ENCODE data around the gene ASCL2. TPM values are rescaled to one million over a fixed set of nuclear protein-coding genes. Genes with fewer than 3 reads are reported as not detected.

Gene ASCL2
- total RNA-seq, 1 donor from 2014 or later, result 5.6 TPM

DNA sequence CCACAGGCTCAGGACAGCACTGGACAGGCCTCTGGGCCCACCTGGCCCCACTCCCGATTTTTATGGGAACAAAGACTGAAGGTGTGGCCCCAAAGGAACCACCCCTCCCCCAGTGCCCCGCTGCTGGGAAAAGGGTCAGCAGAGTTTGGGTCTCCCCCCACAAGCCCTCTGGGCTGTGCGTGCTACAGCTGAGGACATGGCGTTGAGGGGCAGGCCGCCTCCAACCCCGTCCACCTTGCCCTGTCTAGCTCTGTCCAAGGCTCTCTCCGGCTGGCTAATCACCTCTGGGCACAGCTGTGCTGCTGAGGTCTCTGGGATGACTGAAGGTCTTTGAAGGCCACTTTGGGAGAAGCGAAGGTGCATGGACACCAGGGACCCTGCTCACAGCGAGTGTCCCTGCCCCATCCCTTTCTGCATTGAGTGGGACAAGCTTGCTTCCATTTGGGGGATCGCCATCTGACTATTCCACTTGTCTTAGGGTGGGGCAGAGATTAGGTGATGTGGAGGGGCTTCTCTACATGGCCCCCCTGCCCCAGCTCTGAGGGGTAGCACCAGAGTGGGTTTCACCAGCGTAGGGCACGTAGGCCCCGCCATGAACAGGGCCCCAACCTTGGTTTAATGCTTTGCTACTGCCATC, 6.5 kb downstream of the ASCL2 start:
- H3K4me3 Mint-ChIP-seq, result no peak overlapping the region
- no peaks in the 10 kb centered on the region for H3K9me3 Mint-ChIP-seq
- DNase-seq (ENCODE audit: extremely low spot score, unreplicated experiment), result no peak
- H3K27me3 Mint-ChIP-seq, result peaks cover 33% of the 10 kb centered on the region
- H3K36me3 Mint-ChIP-seq, result no peaks in the 10 kb centered on the region
- TF ChIP-seq, protein P1, sequence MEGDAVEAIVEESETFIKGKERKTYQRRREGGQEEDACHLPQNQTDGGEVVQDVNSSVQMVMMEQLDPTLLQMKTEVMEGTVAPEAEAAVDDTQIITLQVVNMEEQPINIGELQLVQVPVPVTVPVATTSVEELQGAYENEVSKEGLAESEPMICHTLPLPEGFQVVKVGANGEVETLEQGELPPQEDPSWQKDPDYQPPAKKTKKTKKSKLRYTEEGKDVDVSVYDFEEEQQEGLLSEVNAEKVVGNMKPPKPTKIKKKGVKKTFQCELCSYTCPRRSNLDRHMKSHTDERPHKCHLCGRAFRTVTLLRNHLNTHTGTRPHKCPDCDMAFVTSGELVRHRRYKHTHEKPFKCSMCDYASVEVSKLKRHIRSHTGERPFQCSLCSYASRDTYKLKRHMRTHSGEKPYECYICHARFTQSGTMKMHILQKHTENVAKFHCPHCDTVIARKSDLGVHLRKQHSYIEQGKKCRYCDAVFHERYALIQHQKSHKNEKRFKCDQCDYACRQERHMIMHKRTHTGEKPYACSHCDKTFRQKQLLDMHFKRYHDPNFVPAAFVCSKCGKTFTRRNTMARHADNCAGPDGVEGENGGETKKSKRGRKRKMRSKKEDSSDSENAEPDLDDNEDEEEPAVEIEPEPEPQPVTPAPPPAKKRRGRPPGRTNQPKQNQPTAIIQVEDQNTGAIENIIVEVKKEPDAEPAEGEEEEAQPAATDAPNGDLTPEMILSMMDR (conservative IDR thresholded peaks at IDR 0.05), result no peak
- H3K27ac Mint-ChIP-seq, result peak overlapping the region; percentile 68
- H3K4me1 Mint-ChIP-seq (ENCODE audit: unreplicated experiment), result peaks cover 4% of the 10 kb centered on the region

DNA sequence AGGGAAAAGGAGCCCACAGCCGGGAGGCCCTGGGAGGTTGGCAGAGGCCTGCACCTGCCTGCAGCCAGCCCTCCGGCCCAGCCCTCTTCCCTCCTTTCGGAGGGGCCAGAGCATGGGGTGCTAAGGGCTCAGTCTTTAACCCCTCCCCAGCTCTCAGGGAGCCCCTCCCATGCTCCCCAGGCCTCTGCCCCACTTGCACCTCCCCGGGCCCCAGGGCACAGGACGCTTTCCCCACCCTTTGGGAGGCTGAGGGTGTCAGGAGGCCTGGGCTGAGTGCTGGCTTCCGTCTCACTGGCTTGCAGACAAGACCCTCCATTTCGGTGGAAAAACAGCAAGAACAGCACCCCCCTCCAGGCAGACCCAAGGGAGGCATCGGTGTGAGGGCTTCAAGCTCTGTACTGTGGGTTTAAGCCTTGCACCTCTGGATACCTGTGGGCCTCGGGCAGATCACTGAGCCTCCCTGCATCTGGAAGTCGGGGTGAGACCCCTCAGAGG, 7.3 kb downstream of the ASCL2 start:
- H3K27me3 Mint-ChIP-seq, result peaks cover 26% of the 10 kb centered on the region
- TF ChIP-seq, protein P1 (conservative IDR thresholded peaks at IDR 0.05), result no peak
- DNase-seq (ENCODE audit: extremely low spot score, unreplicated experiment), result no peak
- no peaks in the 10 kb centered on the region for H3K36me3 Mint-ChIP-seq
- peaks cover 4% of the 10 kb centered on the region for H3K4me1 Mint-ChIP-seq (ENCODE audit: unreplicated experiment)
- no peak overlapping the region for H3K4me3 Mint-ChIP-seq
- no peak overlapping the region for H3K27ac Mint-ChIP-seq
- H3K9me3 Mint-ChIP-seq, result no peaks in the 10 kb centered on the region

DNA sequence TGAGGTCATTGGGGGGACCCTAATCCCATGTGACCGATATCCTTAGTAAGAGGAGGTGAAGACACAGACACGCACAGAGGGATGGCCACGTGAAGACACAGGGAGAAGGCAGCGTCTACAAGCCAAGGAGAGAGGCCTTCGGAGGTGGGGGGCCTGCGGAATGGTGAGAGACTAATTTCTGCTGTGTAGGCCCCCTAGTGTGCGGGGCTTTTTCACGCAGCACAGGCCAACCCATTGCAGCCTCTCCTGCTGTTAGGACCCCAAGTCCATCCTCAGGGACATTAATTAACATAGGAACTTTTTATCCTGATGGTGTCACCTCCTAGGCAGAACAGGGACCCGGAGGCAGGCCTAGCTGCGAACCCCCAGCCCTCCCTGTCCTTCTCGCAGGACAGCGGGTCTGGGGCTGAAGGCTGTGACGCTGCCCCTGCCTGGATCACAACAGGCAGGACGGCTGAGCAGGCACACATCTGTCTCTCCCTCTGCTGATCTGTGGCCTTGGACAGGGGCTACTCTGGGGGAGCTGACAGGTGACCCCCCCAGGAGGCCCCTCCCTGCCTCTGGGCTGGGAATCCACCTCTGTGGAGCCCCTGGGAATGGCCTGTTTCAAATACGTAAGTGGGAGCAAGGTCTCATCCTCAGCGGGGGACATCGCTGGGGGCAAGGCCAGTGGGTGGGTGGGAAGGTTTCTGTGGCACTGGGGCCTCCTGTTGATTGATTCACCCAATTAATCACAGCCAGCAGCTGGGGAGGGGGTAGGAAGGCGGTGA, 7.9 kb downstream of the ASCL2 start:
- Mint-ChIP-seq H3K4me3 (no peak overlapping the region), H3K27ac (peak overlapping the region; percentile 39), H3K27me3 (peaks cover 21% of the 10 kb centered on the region), H3K36me3 (no peaks in the 10 kb centered on the region), H3K4me1 (ENCODE audit: unreplicated experiment) (peaks cover 4% of the 10 kb centered on the region), H3K9me3 (no peaks in the 10 kb centered on the region)
- TF ChIP-seq, protein P1 (conservative IDR thresholded peaks at IDR 0.05), result no peak
- no peak for DNase-seq (ENCODE audit: extremely low spot score, unreplicated experiment)

DNA sequence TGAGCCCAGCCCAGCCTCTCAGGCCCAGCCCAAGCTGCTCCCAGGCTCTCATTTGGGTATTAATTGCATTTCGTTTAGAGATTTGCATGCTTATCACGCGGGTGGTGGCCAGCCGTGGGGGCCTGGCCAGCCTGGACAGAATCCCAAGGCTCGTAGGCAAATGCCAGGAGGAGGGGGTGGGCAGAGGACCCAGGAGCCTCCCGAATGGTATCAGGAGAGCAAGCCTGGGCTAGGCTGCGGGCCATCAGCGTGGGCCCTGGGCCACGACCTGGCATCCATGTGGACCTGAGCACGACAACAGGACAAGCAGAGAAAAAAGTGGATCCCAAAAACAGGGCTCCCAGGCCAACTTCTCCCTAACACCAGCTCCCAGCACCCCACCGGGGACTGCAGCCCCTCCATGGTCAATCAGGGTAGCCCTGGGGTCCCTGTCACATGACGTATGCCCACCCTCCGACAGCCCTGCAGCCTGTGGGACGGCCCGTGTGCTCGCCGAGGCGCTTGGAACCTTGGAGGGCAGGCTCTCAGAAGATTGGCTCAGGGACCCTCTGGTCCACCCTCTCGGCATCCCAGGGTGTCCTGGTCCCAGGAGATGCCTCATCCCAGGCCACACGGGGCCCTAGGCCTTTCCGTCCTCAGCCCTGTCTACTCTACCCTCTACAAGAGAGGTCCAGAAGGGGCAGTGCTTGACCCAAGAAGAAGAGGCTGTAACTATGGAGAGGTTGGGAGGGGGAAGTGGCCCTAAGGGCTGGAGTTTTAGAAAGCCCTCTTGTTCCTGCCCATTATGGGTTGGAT, 8.8 kb downstream of the ASCL2 start:
- Mint-ChIP-seq H3K27me3 (peaks cover 20% of the 10 kb centered on the region), H3K4me3 (no peak overlapping the region), H3K36me3 (no peaks in the 10 kb centered on the region), H3K4me1 (ENCODE audit: unreplicated experiment) (peaks cover 8% of the 10 kb centered on the region), H3K27ac (no peak overlapping the region), H3K9me3 (no peaks in the 10 kb centered on the region)
- DNase-seq (ENCODE audit: extremely low spot score, unreplicated experiment), result no peak
- TF ChIP-seq, protein P1 (conservative IDR thresholded peaks at IDR 0.05), result no peak

- H3K4me1 Mint-ChIP-seq (ENCODE audit: unreplicated experiment), result peaks cover 10% of the 10 kb centered on the region
- no peaks in the 10 kb centered on the region for H3K36me3 Mint-ChIP-seq
- H3K4me3 Mint-ChIP-seq, result no peak overlapping the region
- no peak overlapping the region for H3K27ac Mint-ChIP-seq
- TF ChIP-seq, protein P1 (conservative IDR thresholded peaks at IDR 0.05), result no peak
- DNase-seq (ENCODE audit: extremely low spot score, unreplicated experiment), result no peak
- no peaks in the 10 kb centered on the region for H3K9me3 Mint-ChIP-seq
- peaks cover 11% of the 10 kb centered on the region for H3K27me3 Mint-ChIP-seq
These were observed 9.7 kb downstream of the ASCL2 start for GRCh38 chr11:2260491-2261364.

Measured in type B pancreatic cell (in vitro differentiated cells).